Astrocyte (in vitro differentiated cells and primary cell): Measurements from ENCODE around the gene BAIAP3. TPM values are rescaled to one million over a fixed set of nuclear protein-coding genes. Genes with fewer than 3 reads are reported as not detected.

Experiments used
- DNase-seq: peaks from one replicate; pipeline ENCODE4 v3.0.0-alpha.2; 2010; ENCODE audit warnings: low read depth
- FAIRE-seq: peaks from 2 replicates; lab custom pipeline; 2011; peaks lifted over from hg19 to GRCh38; lab: Jason Lieb, UNC
- H2AFZ ChIP-seq: 2 replicates; pipeline ENCODE4 v1.6.0; 2012; ENCODE audit warnings: low read depth, low read length, inconsistent platforms
- H3K27ac ChIP-seq: 2 replicates; pipeline ENCODE4 v1.5.1; 2011; ENCODE audit warnings: low read depth, low read length, inconsistent platforms
- H3K27me3 ChIP-seq: 2 replicates; pipeline ENCODE4 v1.6.0; 2011; ENCODE audit warnings: low read length, inconsistent platforms; ENCODE audit not compliant: insufficient read depth
- H3K36me3 ChIP-seq: 2 replicates; pipeline ENCODE4 v1.5.1; 2011; ENCODE audit warnings: low read length, inconsistent platforms; ENCODE audit not compliant: insufficient read depth
- H3K4me1 ChIP-seq: 2 replicates; pipeline ENCODE4 v1.5.1; 2011; ENCODE audit warnings: low read length, inconsistent platforms; ENCODE audit not compliant: insufficient read depth
- H3K4me2 ChIP-seq: 2 replicates; pipeline ENCODE4 v1.6.0; 2012; ENCODE audit warnings: low read length, inconsistent platforms
- H3K4me3 ChIP-seq: 2 replicates; pipeline ENCODE4 v1.5.1; 2011; ENCODE audit warnings: low read depth, mild to moderate bottlenecking, low read length, inconsistent platforms; ENCODE audit not compliant: insufficient read depth
- H3K79me2 ChIP-seq: 2 replicates; pipeline ENCODE4 v1.6.0; 2012; ENCODE audit warnings: mild to moderate bottlenecking, low read length, inconsistent platforms; ENCODE audit not compliant: insufficient read depth
- H3K9ac ChIP-seq: 2 replicates; pipeline ENCODE4 v1.6.0; 2012; ENCODE audit warnings: mild to moderate bottlenecking, low read length, inconsistent platforms
- H3K9me3 ChIP-seq: 2 replicates; pipeline ENCODE4 v1.5.1; 2012; ENCODE audit warnings: low read depth, mild to moderate bottlenecking, low read length, inconsistent platforms; ENCODE audit not compliant: insufficient read depth
- H4K20me1 ChIP-seq: 2 replicates; pipeline ENCODE4 v1.6.0; 2012; ENCODE audit warnings: low read length, inconsistent platforms; ENCODE audit not compliant: insufficient read depth
- H3K27ac Mint-ChIP-seq: one replicate; pipeline ENCODE4 v1.8.0; 2021; ENCODE audit warnings: mild to moderate bottlenecking, mixed read lengths; ENCODE audit not compliant: unreplicated experiment
- H3K27me3 Mint-ChIP-seq: one replicate; pipeline ENCODE4 v1.8.0; 2021; ENCODE audit warnings: low read depth, mixed read lengths; ENCODE audit not compliant: unreplicated experiment
- H3K36me3 Mint-ChIP-seq: one replicate; pipeline ENCODE4 v1.8.0; 2021; ENCODE audit warnings: low read depth, mixed read lengths; ENCODE audit not compliant: unreplicated experiment
- H3K4me1 Mint-ChIP-seq: one replicate; pipeline ENCODE4 v1.8.0; 2021; ENCODE audit warnings: low read depth, mixed read lengths; ENCODE audit not compliant: unreplicated experiment
- H3K4me3 Mint-ChIP-seq: one replicate; pipeline ENCODE4 v1.8.0; 2021; ENCODE audit warnings: mild to moderate bottlenecking, moderate library complexity, mixed read lengths; ENCODE audit not compliant: unreplicated experiment
- H3K9me3 Mint-ChIP-seq: one replicate; pipeline ENCODE4 v1.8.0; 2021; ENCODE audit warnings: mild to moderate bottlenecking, mixed read lengths; ENCODE audit not compliant: unreplicated experiment
- EZH2 ChIP-seq: IDR thresholded peaks from 2 replicates; pipeline ENCODE4 v1.6.1; 2012; ENCODE audit warnings: mild to moderate bottlenecking, low read length, inconsistent platforms; ENCODE audit not compliant: insufficient read depth
- total RNA-seq: library from RNA; stranded (reverse); gene quantifications from 2 replicates; pipeline ENCODE4 v1.2.1, GENCODE V29; 2021
- TF ChIP-seq, protein P1 (sequence below): IDR thresholded peaks from 2 replicates; pipeline ENCODE4 v1.5.1; 2011; ENCODE audit warnings: low read depth, mild to moderate bottlenecking, inconsistent platforms, low read length, moderate library complexity; ENCODE audit not compliant: insufficient read depth

The BAIAP3 gene
- total RNA-seq, 1 donor from 2014 or later: 2.6 TPM

DNA sequence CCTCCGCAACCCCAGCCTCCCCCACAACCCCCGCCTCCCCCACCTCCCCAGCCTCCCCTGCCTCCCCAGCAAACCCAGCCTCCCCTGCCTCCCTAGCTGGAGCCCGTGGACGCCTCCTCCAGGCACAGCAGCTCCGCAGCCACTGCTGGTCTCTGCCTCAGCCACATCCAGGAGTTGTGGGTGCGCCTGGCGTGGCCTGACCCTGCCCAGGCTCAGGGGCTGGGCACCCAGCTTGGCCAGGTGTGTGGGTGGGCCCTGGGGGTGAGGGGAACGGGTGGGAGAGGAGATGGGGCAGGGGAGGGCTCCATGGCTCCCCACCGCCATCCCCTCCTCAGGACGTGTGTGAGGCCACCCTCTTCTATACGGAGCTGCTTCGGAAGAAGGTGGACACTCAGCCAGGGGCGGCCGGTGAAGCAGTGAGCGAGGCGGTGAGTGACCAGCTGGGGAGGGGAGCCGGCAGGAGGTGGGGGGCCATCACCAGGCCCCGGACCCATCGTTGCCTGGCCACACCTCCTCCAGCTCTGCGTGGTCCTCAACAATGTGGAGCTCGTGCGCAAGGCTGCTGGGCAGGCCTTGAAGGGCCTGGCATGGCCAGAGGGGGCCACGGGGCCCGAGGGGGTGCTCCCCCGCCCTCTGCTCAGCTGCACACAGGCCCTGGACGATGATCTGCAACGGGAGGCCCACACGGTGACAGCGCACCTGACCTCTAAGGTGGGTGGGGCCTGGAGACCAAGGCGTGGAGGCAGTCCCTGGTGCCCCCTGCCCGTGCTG is 12.4 kb downstream of the BAIAP3 start:
- no peak overlapping the region for H3K4me3 ChIP-seq

DNA sequence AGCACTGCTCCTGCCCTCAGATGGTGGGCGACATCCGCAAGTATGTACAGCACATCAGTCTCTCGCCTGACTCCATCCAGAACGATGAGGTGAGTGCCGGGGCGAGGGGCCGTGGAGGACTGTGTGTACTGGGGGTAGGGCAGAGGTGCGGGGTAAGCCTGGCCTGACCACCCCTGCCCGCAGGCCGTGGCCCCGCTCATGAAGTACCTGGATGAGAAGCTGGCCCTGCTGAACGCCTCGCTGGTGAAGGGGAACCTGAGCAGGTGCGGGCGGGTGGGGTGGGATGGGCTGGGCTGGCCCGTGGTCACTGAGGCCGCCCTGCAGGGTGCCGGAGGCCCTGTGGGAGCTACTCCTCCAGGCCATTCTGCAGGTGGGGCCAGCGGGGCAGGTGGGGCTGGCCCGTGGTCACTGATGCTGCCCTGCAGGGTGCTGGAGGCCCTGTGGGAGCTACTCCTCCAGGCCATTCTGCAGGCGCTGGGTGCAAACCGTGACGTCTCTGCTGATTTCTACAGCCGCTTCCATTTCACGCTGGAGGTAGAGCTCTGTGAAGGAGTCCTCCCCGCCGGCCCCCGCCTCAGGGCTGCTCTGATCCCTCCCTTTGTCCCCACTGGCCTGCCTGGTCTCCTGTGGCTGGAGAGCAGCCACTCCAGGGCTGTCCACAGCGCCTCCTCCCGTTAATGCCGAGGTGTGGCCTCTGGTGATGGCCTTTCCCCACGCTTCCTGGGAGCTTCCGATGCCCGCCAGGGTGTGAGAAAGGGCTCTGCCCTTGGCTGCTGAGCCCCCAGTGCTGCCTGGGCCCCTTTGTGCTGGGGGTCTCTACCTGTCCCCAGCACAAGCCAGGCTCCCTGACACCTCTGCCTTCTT is 13.2 kb downstream of the BAIAP3 start:
- peaks cover 6% of the 10 kb centered on the region for H3K27me3 Mint-ChIP-seq
- TF ChIP-seq EZH2: no peak
- TF ChIP-seq, protein P1, sequence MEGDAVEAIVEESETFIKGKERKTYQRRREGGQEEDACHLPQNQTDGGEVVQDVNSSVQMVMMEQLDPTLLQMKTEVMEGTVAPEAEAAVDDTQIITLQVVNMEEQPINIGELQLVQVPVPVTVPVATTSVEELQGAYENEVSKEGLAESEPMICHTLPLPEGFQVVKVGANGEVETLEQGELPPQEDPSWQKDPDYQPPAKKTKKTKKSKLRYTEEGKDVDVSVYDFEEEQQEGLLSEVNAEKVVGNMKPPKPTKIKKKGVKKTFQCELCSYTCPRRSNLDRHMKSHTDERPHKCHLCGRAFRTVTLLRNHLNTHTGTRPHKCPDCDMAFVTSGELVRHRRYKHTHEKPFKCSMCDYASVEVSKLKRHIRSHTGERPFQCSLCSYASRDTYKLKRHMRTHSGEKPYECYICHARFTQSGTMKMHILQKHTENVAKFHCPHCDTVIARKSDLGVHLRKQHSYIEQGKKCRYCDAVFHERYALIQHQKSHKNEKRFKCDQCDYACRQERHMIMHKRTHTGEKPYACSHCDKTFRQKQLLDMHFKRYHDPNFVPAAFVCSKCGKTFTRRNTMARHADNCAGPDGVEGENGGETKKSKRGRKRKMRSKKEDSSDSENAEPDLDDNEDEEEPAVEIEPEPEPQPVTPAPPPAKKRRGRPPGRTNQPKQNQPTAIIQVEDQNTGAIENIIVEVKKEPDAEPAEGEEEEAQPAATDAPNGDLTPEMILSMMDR: no peak
- no peaks in the 10 kb centered on the region for H3K9me3 Mint-ChIP-seq
- Histone ChIP-seq H3K9ac (no peak overlapping the region), H3K4me1 (peaks cover 11% of the 10 kb centered on the region), H3K4me3 (no peak overlapping the region), H4K20me1 (peaks cover 13% of the 10 kb centered on the region), H3K79me2 (peaks cover 19% of the 10 kb centered on the region), H2AFZ (no peak overlapping the region), H3K4me2 (no peak overlapping the region), H3K27ac (no peak overlapping the region), H3K9me3 (no peaks in the 10 kb centered on the region), H3K27me3 (no peaks in the 10 kb centered on the region), H3K36me3 (no peaks in the 10 kb centered on the region)
- FAIRE-seq (no peak), DNase-seq (no peak)
- H3K36me3 Mint-ChIP-seq: no peaks in the 10 kb centered on the region
- H3K4me3 Mint-ChIP-seq: no peak overlapping the region
- peaks cover 5% of the 10 kb centered on the region for H3K4me1 Mint-ChIP-seq
- H3K27ac Mint-ChIP-seq: no peak overlapping the region

More for the DNA sequence above, 12.4 kb downstream of the BAIAP3 start:
- Mint-ChIP-seq H3K9me3 (no peaks in the 10 kb centered on the region), H3K27ac (no peak overlapping the region), H3K27me3 (peaks cover 6% of the 10 kb centered on the region), H3K4me3 (no peak overlapping the region), H3K36me3 (no peaks in the 10 kb centered on the region), H3K4me1 (peaks cover 5% of the 10 kb centered on the region)
- Histone ChIP-seq H3K27ac (no peak overlapping the region), H3K27me3 (no peaks in the 10 kb centered on the region), H3K9ac (no peak overlapping the region), H3K4me1 (peaks cover 7% of the 10 kb centered on the region), H3K4me2 (no peak overlapping the region), H3K79me2 (peaks cover 11% of the 10 kb centered on the region), H3K36me3 (no peaks in the 10 kb centered on the region), H2AFZ (no peak overlapping the region), H3K9me3 (no peaks in the 10 kb centered on the region), H4K20me1 (peaks cover 9% of the 10 kb centered on the region)
- FAIRE-seq: no peak
- no peak for DNase-seq
- no peak for TF ChIP-seq EZH2
- TF ChIP-seq, protein P1: no peak
